ENCODE data around the gene BICDL1. TPM values are rescaled to one million over a fixed set of nuclear protein-coding genes. Genes with fewer than 3 reads are reported as not detected.

The BICDL1 gene
- total and polyA plus RNA-seq, 2 of the 4 experiments (the other 2 are of a cell fraction), result not detected

GRCh38 chr12:120000556-120000955 lies 11.5 kb downstream of the BICDL1 start:
- no peak overlapping the region for H3K4me2 ChIP-seq (ENCODE audit: low read depth, low read length)
- H3K4me3 ChIP-seq (ENCODE audit: insufficient read depth, low read depth, low read length), result no peak overlapping the region
- H3K9me1 ChIP-seq (ENCODE audit: insufficient read depth, low read length), result no peaks in the 10 kb centered on the region
- no peak overlapping the region for H3K4ac ChIP-seq (ENCODE audit: low read depth, low read length)
- no peaks in the 10 kb centered on the region for H3K9me3 ChIP-seq (ENCODE audit: control insufficient read depth, insufficient read depth, low read length)
- no peak overlapping the region for H2BK15ac ChIP-seq (ENCODE audit: low read depth, low read length)
- no peak overlapping the region for H3K18ac ChIP-seq (ENCODE audit: low read depth, low read length)
- H3K9ac ChIP-seq (ENCODE audit: low read depth, low read length), result no peak overlapping the region
- no peak overlapping the region for H2BK20ac ChIP-seq (ENCODE audit: low read depth, low read length)
- no peaks in the 10 kb centered on the region for H3K4me1 ChIP-seq (ENCODE audit: control insufficient read depth, insufficient read depth, low read length)
- DNase-seq, result no peak
- CTCF ChIA-PET, result no interaction called here
- no peak overlapping the region for H4K8ac ChIP-seq (ENCODE audit: low read depth in 2 of 2, low read length in 2 of 2)
- TF ChIP-seq POLR2A (IDR thresholded peaks at IDR 0.05; ENCODE audit: low read depth, low read length) (no peak), ELK1 (IDR thresholded peaks at IDR 0.05; ENCODE audit: borderline replicate concordance, low read depth, low read length) (no peak), SMC3 (IDR thresholded peaks at IDR 0.05; ENCODE audit: low read depth, low read length) (no peak), RFX5 (IDR thresholded peaks at IDR 0.05; ENCODE audit: low read depth, low read length) (no peak), FOS (IDR thresholded peaks at IDR 0.05; ENCODE audit: low read depth, low read length) (no peak), MAZ (IDR thresholded peaks at IDR 0.05; ENCODE audit: borderline replicate concordance, low read depth, low read length) (no peak), NFE2L2 (IDR thresholded peaks at IDR 0.05; ENCODE audit: low read depth, low read length) (no peak), MAFK (IDR thresholded peaks at IDR 0.05; ENCODE audit: low read depth, low read length) (no peak)
- TF ChIP-seq, protein P1, sequence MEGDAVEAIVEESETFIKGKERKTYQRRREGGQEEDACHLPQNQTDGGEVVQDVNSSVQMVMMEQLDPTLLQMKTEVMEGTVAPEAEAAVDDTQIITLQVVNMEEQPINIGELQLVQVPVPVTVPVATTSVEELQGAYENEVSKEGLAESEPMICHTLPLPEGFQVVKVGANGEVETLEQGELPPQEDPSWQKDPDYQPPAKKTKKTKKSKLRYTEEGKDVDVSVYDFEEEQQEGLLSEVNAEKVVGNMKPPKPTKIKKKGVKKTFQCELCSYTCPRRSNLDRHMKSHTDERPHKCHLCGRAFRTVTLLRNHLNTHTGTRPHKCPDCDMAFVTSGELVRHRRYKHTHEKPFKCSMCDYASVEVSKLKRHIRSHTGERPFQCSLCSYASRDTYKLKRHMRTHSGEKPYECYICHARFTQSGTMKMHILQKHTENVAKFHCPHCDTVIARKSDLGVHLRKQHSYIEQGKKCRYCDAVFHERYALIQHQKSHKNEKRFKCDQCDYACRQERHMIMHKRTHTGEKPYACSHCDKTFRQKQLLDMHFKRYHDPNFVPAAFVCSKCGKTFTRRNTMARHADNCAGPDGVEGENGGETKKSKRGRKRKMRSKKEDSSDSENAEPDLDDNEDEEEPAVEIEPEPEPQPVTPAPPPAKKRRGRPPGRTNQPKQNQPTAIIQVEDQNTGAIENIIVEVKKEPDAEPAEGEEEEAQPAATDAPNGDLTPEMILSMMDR (conservative IDR thresholded peaks at IDR 0.05; ENCODE audit: low read depth, low read length), result no peak
- H4K5ac ChIP-seq (ENCODE audit: low read depth, low read length), result no peak overlapping the region
- intact Hi-C loops (cut with micrococcal nuclease), result no loop called here
- dilution Hi-C loops (cut with HindIII; ENCODE audit: low sequenced_read_pairs, unreplicated experiment), result no loop called here
- 57 to 100% methylated on average over 1 to 2 of the region's 3 CpGs for WGBS, 2 experiments (ENCODE audit: extremely low coverage in 2 of 2, insufficient read length in 1 of 2)
- H2AK9ac ChIP-seq (replicated peaks; ENCODE audit: low read depth, low read length, poor library complexity), result no peak overlapping the region
- no peak overlapping the region for H2AK5ac ChIP-seq (ENCODE audit: low read depth, low read length)
- ATAC-seq (ENCODE audit: low read depth), result no peak
- POLR2A ChIA-PET (ENCODE audit: unreplicated experiment), result no interaction called here
- H3K27ac ChIP-seq (ENCODE audit: insufficient read depth, low read length), result no peak overlapping the region
- H4K20me1 ChIP-seq (ENCODE audit: insufficient read depth, low read length), result no peaks in the 10 kb centered on the region
- BruUV-seq (replicated peaks), result no TSS peak
- H3K27me3 ChIP-seq (ENCODE audit: control insufficient read depth, insufficient read depth, low read length), result peaks cover 4% of the 10 kb centered on the region; the same call in 1 of the 2 replicates
- no peak overlapping the region for H3K14ac ChIP-seq (replicated peaks; ENCODE audit: low read depth, low read length)
- H4K91ac ChIP-seq (ENCODE audit: insufficient read depth, low read depth, low read length), result no peak overlapping the region
- H3K56ac ChIP-seq (ENCODE audit: extremely low read depth, insufficient read depth, low read length), result no peak overlapping the region
- H2AFZ ChIP-seq (replicated peaks; ENCODE audit: low read length, poor library complexity), result no peak overlapping the region
- H3K79me1 ChIP-seq (ENCODE audit: low read depth in 1 of 2, low read length in 2 of 2), result no peaks in the 10 kb centered on the region
- no peak overlapping the region for H2BK120ac ChIP-seq (ENCODE audit: low read depth, low read length)
- in situ Hi-C loops (cut with MboI; ENCODE audit: low sequenced_read_pairs), result no loop called here
- no peak overlapping the region for H3K23ac ChIP-seq (ENCODE audit: low read depth, low read length)
- H2BK5ac ChIP-seq (ENCODE audit: low read depth, low read length, poor library complexity, severe bottlenecking), result no peak overlapping the region
- H3K36me3 ChIP-seq (ENCODE audit: control insufficient read depth, insufficient read depth, low read length), result no peaks in the 10 kb centered on the region

Data from IMR-90 (cell line).